Choroid plexus epithelial cell (primary cell): ENCODE data around the gene CIDEA.
A peak's percentile ranks its signal among the peaks of the same experiment; 100 is the strongest.

Experiments used
- DNase-seq: peaks from one replicate; pipeline ENCODE4 v3.0.0-alpha.2; 2010; ENCODE audit warnings: low read depth
- H3K4me3 ChIP-seq: 2 replicates; pipeline ENCODE4 v1.5.1; 2011; ENCODE audit warnings: low read depth, mild to moderate bottlenecking, control low read depth, low read length, moderate library complexity
- TF ChIP-seq, protein P1 (sequence below): conservative IDR thresholded peaks from 2 replicates; pipeline ENCODE4 v1.5.1; 2011; ENCODE audit warnings: low read depth, mild to moderate bottlenecking, control low read depth, inconsistent platforms, low read length, moderate library complexity

Gene CIDEA

DNA sequence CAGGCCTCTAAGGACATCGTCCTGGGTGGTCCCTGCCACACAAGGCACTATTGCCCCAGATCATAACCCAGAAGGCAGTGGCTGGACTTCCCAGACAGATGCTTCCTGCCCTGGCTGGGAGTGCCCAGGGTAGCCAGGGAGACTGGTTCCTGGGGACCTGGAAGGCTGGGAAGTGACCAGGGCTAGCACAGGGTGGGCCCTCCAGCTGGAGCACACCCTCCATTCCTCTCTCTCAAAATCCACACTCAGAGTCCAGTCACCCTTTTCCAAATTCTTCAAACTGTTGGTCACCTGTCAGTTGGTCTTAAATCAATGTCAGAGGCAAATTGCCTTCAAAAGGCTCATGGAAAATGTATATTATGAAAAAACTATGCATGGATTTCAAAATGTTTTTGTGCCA lies 42.3 kb downstream of the CIDEA start:
- no peak overlapping the region for H3K4me3 ChIP-seq
- TF ChIP-seq, protein P1, sequence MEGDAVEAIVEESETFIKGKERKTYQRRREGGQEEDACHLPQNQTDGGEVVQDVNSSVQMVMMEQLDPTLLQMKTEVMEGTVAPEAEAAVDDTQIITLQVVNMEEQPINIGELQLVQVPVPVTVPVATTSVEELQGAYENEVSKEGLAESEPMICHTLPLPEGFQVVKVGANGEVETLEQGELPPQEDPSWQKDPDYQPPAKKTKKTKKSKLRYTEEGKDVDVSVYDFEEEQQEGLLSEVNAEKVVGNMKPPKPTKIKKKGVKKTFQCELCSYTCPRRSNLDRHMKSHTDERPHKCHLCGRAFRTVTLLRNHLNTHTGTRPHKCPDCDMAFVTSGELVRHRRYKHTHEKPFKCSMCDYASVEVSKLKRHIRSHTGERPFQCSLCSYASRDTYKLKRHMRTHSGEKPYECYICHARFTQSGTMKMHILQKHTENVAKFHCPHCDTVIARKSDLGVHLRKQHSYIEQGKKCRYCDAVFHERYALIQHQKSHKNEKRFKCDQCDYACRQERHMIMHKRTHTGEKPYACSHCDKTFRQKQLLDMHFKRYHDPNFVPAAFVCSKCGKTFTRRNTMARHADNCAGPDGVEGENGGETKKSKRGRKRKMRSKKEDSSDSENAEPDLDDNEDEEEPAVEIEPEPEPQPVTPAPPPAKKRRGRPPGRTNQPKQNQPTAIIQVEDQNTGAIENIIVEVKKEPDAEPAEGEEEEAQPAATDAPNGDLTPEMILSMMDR = no peak
- DNase-seq = no peak

DNA sequence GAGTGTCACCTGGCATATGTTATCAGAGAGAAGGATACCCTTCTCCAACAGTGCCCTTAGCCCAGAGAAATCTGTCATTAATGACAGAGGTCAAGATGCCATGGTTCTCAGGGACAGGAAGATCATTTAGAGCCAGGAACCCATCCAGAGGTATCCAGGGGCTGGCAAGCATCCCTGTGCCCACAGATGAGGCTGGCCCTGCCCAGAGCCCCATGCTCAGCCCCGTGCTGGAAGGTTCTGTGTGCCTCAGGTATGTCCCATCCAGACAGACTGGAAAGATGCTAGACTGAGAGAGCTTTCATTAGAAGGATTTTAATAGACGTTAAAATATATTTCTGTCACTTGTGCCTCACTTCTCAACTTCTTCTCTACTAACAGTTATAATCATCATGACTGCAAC lies 45.7 kb downstream of the CIDEA start:
- H3K4me3 ChIP-seq = no peak overlapping the region
- TF ChIP-seq, protein P1 = no peak
- DNase-seq = no peak

DNA sequence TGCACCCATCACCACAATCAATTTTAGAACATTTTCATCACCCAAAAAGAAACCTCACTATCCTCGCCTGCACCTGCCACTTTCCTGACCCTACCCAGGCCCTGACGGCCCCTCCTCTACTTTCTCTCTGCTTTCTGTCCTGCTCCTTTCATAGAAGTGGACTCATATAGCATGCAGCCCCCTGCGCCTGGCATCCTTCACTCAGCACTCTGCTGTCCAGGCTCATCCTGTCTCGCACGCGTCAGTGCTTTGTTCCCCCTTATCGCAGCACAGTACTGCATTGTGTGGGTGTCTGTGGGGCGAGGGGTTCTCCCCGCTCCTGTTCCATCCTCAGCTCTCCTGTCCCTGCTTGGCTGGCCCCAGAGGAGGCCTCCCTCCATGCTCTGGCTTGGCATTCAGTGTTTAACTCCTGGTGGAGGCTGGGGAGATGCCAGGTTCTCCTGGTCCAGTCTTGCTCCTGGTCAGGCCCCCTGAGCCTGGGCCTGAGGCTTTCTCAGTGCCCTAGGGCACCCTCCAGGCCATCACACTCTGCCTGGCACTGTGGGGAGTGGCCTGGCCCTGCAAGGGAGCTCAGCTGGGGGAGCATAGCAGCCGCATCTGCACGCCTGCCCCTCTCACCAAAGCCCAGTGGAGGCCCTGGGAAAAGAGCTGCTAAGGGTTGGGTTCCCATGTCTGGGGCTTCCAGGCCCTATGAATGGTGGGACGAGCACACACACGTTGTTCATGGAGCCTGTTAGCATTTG lies 47.3 kb downstream of the CIDEA start:
- DNase-seq = no peak
- H3K4me3 ChIP-seq = no peak overlapping the region

DNA sequence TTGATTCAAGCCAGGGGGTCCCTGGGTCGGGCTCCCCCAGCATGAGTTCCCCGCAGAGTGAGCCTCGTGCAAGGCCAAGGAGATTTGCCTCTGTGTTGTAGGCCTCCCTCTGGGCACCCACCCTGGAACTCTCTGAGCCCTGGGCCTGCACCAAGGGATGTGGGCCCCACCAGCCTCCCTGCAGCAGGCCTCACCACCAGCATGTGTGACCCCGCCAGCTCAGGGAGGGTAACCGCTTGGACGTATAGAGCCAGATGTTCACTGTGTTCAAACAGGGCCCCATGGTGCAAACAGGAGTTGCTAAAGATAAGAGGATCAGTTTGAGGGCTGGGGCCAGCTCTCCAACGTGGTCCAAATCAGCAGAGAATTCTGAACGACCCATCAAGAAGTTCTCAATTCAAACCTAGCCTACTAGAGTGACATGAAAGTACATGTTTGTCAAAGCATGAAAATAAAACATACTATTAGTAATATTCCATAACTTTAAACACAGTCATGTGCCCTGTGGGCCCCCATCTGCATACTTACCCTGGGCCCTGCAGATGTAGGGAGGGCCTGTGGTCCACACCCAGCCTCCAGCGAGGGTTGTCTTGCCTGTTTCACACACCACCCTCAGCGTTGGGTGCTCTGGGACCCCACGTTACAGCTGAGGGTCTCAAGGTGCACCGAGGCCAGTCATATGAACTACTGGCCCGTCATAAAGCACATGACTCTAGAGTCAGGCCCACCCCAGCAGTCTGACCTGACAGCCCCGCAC lies 48.4 kb downstream of the CIDEA start:
- no peak for DNase-seq
- TF ChIP-seq, protein P1 = no peak
- H3K4me3 ChIP-seq = no peak overlapping the region

More for the DNA sequence above, 47.3 kb downstream of the CIDEA start:
- TF ChIP-seq, protein P1 = no peak

DNA sequence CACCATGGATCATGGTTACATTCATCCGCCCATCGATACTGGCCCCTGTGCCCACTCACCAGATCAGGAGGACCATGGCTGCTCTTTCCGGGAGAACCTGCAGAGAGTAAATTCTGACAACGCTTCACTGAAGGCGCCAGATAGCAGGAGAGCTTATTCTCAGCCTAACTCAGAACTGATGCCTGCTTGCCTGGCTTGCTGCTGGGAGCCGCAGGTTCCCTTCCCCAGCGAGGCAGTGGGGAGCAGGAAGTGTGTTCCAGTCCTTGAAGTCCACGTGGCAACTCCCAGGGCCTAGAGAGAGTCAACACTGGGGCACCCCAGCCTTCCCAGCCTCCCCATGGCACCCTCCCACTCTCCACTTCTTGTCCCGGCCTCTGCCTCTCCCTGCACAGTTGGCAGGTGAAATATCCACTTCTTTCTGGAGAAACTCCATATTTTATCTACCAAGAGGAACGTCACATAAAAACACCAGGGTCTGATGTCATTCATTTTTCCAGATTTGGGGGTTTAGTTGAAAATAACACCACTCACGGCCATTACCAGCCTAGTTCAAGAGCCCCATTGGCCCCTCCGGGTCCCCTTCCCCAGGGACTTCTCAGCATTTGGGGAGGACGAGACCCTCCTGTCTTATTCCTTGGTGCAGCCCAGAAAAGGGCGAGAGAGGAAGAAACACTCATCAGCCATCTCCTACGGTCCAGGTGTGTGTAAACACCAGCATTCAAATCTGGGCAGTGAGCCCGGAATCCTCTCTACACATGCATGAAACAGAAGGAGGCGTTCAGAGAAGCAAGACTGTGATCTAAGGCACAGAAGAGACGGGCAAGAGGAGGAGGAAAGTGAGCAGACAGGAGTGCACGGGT lies 50.4 kb downstream of the CIDEA start:
- H3K4me3 ChIP-seq = no peak overlapping the region
- DNase-seq = peak; percentile 63
- TF ChIP-seq, protein P1 = no peak

DNA sequence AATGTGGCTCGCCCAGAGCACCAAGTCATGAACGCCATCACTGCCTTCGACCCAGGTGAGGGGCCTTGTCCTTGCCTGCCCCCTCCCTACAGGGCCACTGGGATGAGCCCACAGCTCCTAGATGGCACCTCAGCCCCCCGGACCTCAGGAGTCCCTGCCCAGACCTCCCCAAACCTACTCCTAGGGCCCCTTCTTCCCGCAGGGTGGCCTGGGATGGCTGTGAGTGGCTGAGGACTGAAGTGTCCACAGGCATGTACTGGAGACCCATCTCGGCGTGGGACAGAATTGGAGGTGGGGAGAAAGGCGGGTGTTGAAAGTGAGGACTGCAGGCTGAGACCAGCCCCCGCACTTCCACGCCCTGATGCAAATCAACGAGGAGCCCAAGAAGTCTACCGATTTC lies 51.0 kb downstream of the CIDEA start:
- DNase-seq = no peak
- TF ChIP-seq, protein P1 = no peak
- H3K4me3 ChIP-seq = no peak overlapping the region
